Subcutaneous adipose tissue (tissue), 4 donors: ENCODE results near the gene QRFP. TPM values are rescaled to one million over a fixed set of nuclear protein-coding genes. Genes with fewer than 3 reads are reported as not detected.

ENCODE experiments used
- CTCF ChIP-seq: fragments of 450-650 bp; IDR thresholded peaks from one replicate; pipeline ENCODE4 v1.5.1; 2016; ENCODE audit warnings: low read depth, mild to moderate bottlenecking, control low read depth, antibody characterized with exemption, moderate library complexity
- total RNA-seq, 4 donors: library from RNA; depleted of rRNA; stranded (reverse); fragments of >200 nt; gene quantifications; one replicate each; pipeline ENCODE4 v1.1.0, GENCODE V29; 2016

The QRFP gene
- total RNA-seq, 4 donors from 2014 or later: not detected

GRCh38 chr9:130931508-130932254, 35.1 kb upstream of the QRFP start:
- TF ChIP-seq CTCF: no peak

DNA sequence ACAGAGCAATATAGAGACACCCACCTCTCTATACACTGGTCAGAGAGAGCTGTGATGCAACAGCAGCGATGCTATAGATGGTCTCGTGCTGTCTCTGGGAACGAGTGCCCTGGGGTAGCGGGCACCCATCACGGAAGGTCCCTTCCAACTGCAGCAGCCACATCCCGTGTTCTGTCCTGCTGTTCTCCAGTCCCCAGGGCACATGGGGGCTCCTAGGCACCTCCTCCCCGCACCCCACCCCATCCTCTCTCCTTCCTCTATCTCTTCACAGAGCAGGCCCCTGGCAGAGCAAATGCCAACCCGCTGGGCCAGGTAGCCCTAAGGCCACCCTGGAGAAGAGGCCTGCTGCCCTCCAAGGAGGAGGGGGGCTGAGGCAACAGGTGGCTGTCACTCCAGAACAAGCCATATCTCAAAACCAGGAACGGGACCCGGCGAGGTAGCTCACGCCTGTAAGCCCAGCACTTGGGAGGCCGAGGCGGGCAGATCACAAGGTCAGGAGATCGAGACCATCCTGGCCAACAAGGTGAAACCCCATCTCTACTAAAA, 34.3 kb upstream of the QRFP start:
- TF ChIP-seq CTCF: no peak

DNA sequence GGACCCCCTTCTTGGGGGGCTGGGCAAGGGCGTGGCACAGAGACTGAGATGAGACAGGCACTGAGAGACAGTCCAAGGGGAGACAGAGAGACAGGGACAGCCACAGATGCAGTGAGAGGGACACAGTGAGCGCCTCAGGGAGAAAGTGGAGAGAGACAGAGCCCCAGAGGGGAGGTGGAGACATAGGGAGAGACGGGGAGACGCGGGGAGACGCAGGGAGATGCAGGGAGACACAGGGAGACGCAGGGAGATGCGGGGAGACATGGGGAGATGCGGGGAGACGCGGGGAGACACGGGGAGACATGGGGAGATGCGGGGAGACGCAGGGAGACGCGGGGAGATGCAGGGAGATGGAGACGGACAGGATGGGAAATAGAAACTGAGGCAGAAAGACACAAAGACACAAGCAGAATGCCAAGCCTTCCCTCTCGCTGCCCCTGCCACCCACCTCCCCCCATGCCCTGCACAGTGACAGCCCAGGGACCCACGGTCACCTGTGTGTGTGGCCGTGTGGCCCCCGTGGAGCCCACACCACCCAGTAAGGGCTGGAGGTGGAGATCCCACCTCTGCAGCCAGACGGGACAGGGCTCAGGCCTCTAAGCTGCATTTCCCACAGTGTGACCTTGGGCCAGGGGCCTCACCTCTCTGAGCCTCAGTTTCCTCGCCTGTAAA, 33.7 kb upstream of the QRFP start:
- TF ChIP-seq CTCF: no peak

- no peak for TF ChIP-seq CTCF
Measured at GRCh38 chr9:130929571-130930038, 33.0 kb upstream of the QRFP start.

DNA sequence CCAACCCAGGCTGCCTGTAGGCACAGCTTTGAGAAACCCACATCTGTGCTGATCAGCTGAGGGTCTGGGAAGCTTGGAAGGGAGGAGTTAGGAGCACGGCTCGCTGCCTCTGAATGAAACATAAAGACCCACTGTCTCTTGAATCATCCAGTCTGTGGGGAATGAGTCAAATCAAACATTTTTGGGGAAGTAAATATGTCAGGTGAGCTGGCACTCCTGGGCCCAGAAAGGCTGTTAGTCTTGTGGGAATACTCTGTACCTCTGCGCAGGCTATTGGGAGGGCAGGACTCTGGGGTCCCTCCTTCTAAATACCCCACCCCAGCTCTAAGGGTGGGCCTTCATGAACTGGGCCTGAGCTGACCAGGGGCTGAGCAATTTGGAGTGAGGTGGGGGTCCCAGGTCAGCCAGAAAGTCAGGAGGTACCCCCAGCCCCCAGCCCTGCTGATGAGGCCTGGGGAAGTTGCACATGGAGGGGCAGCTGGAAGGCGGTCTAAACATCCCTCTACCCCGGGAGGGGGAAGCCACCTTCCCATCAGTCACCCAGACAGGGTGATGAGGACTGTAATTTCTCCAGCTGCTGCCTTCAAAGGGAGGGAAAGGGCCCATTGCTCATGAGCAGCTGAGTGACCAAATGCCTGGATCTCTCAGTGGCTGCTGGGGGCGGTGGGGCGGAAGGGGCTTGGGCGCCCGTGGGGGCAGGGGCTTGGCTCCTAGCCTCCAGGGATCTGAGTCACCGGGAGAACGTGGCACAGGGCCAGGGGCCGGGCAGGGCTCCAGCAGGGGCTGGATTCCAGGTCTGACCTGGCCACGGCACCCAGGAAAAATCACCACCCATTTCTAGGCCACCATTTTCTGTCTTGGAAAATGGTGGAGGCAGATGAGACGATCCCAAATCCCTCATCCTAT, 31.6 kb upstream of the QRFP start:
- no peak for TF ChIP-seq CTCF

GRCh38 chr9:130927338-130927737, 30.7 kb upstream of the QRFP start:
- TF ChIP-seq CTCF: no peak
